Muscle of leg (tissue), 11 donors: ENCODE measurements around the gene KCNG1. TPM values are rescaled to one million over a fixed set of nuclear protein-coding genes. Genes with fewer than 3 reads are reported as not detected.
A peak's percentile ranks its signal among the peaks of the same experiment; 100 is the strongest.

Source experiments
- DNase-seq: peaks from one replicate; pipeline ENCODE4 v3.0.0; 2013
- H3K27ac ChIP-seq: one replicate; pipeline ENCODE4 v1.5.1; 2013; ENCODE audit warnings: mild to moderate bottlenecking, low read length, control low read depth
- H3K27me3 ChIP-seq: one replicate; pipeline ENCODE4 v1.6.1; 2013; ENCODE audit warnings: low read length; ENCODE audit not compliant: control insufficient read depth, insufficient read depth
- H3K36me3 ChIP-seq: one replicate; pipeline ENCODE4 v1.6.1; 2013; ENCODE audit warnings: low read length; ENCODE audit not compliant: control insufficient read depth, insufficient read depth
- H3K4me1 ChIP-seq: one replicate; pipeline ENCODE4 v1.6.1; 2013; ENCODE audit warnings: low read length; ENCODE audit not compliant: control insufficient read depth, insufficient read depth
- H3K4me3 ChIP-seq: one replicate; pipeline ENCODE4 v1.5.1; 2013; ENCODE audit warnings: low read length, control low read depth
- H3K9me3 ChIP-seq: replicated peaks from 2 replicates; pipeline ENCODE4 v1.6.1; 2013; ENCODE audit warnings: low read depth, low read length; ENCODE audit not compliant: control insufficient read depth
- WGBS: methylation state at CpG from one replicate; pipeline ENCODE4 v1.1.5; 2013; ENCODE audit warnings: missing lambda C conversion rate; ENCODE audit not compliant: insufficient coverage; 5-methylcytosine and 5-hydroxymethylcytosine counted together
- polyA plus RNA-seq, 8 donors: library from polyadenylated mRNA; unstranded; fragments of 120-200 nt; gene quantifications; one replicate each; pipeline versions ENCODE4 v1.2.1 to v1.2.3, GENCODE V29; 2013; ENCODE audit warnings: inconsistent platforms in 1 of 8, low replicate concordance in 1 of 8; ENCODE audit not compliant: insufficient read length in 8 of 8, insufficient read depth in 1 of 8
- total RNA-seq: library from RNA; stranded (reverse); fragments of 120-200 nt; gene quantifications from one replicate; pipeline ENCODE4 v1.2.4, GENCODE V29; 2013

KCNG1 gene
- total and polyA plus RNA-seq, 9 donors = 0.27 to 2.2 (median 0.54) TPM

- Histone ChIP-seq H3K27me3 (peaks cover 90% of the 10 kb centered on the region), H3K4me3 (peak overlapping the region; percentile 18), H3K27ac (no peak overlapping the region), H3K9me3 (no peaks in the 10 kb centered on the region), H3K4me1 (peaks cover 7% of the 10 kb centered on the region), H3K36me3 (no peaks in the 10 kb centered on the region)
- WGBS = 17% methylated on average over 30 of the region's 30 CpGs
- DNase-seq = no peak
Measured at GRCh38 chr20:51023617-51024155, 779 bp upstream of the KCNG1 start.

GRCh38 chr20:51022227-51022802 is 592 bp downstream of the KCNG1 start:
- no peaks in the 10 kb centered on the region for H3K36me3 ChIP-seq
- H3K4me3 ChIP-seq = no peak overlapping the region
- H3K4me1 ChIP-seq = peaks cover 7% of the 10 kb centered on the region
- no peak for DNase-seq
- H3K27ac ChIP-seq = no peak overlapping the region
- H3K9me3 ChIP-seq = no peaks in the 10 kb centered on the region
- H3K27me3 ChIP-seq = peaks cover 85% of the 10 kb centered on the region
- WGBS = 2% methylated on average over 36 of the region's 39 CpGs

GRCh38 chr20:51021067-51022025 is 1.6 kb downstream of the KCNG1 start:
- Histone ChIP-seq H3K27me3 (peaks cover 78% of the 10 kb centered on the region), H3K9me3 (no peaks in the 10 kb centered on the region), H3K36me3 (no peaks in the 10 kb centered on the region), H3K4me3 (no peak overlapping the region), H3K4me1 (peaks cover 7% of the 10 kb centered on the region), H3K27ac (no peak overlapping the region)
- no peak for DNase-seq
- WGBS = 48% methylated on average over 8 of the region's 16 CpGs

- Histone ChIP-seq H3K36me3 (no peaks in the 10 kb centered on the region), H3K27me3 (peaks cover 72% of the 10 kb centered on the region), H3K27ac (no peak overlapping the region), H3K4me1 (peaks cover 7% of the 10 kb centered on the region), H3K4me3 (no peak overlapping the region), H3K9me3 (no peaks in the 10 kb centered on the region)
- 49% methylated on average over 5 of the region's 6 CpGs for WGBS
- DNase-seq = no peak
Measured at GRCh38 chr20:51020657-51021056, 2.2 kb downstream of the KCNG1 start.

- H3K27me3 ChIP-seq = peaks cover 65% of the 10 kb centered on the region
- H3K9me3 ChIP-seq = no peaks in the 10 kb centered on the region
- peaks cover 7% of the 10 kb centered on the region for H3K4me1 ChIP-seq
- WGBS = 63% methylated on average over 10 of the region's 21 CpGs
- no peak overlapping the region for H3K27ac ChIP-seq
- DNase-seq = no peak
- no peaks in the 10 kb centered on the region for H3K36me3 ChIP-seq
- H3K4me3 ChIP-seq = no peak overlapping the region
Measured at GRCh38 chr20:51019656-51020592, 3.0 kb downstream of the KCNG1 start.

- no peak for DNase-seq
- Histone ChIP-seq H3K27me3 (peaks cover 41% of the 10 kb centered on the region), H3K4me1 (no peaks in the 10 kb centered on the region), H3K4me3 (no peak overlapping the region), H3K36me3 (no peaks in the 10 kb centered on the region), H3K27ac (no peak overlapping the region), H3K9me3 (no peaks in the 10 kb centered on the region)
- 63% methylated on average over 8 of the region's 9 CpGs for WGBS
Measured at GRCh38 chr20:51017251-51017650, 5.7 kb downstream of the KCNG1 start.

GRCh38 chr20:51016521-51016920 is 6.4 kb downstream of the KCNG1 start:
- H3K27me3 ChIP-seq = peaks cover 34% of the 10 kb centered on the region
- DNase-seq = no peak
- H3K4me1 ChIP-seq = no peaks in the 10 kb centered on the region
- 83% methylated on average over 4 of the region's 9 CpGs for WGBS
- H3K36me3 ChIP-seq = no peaks in the 10 kb centered on the region
- H3K9me3 ChIP-seq = no peaks in the 10 kb centered on the region
- H3K27ac ChIP-seq = no peak overlapping the region
- H3K4me3 ChIP-seq = no peak overlapping the region

- Histone ChIP-seq H3K4me3 (no peak overlapping the region), H3K27me3 (peaks cover 20% of the 10 kb centered on the region), H3K36me3 (no peaks in the 10 kb centered on the region), H3K9me3 (no peaks in the 10 kb centered on the region), H3K27ac (no peak overlapping the region), H3K4me1 (no peaks in the 10 kb centered on the region)
- DNase-seq = peak; percentile 40
- WGBS = 33% methylated on average over 15 of the region's 16 CpGs
Measured at GRCh38 chr20:51014797-51015722, 7.8 kb downstream of the KCNG1 start.
